GM18868 (cell line): ENCODE data around the gene COA1.
"Not testable (repeated sequence)": the region's sequence is repeated elsewhere in the genome, so short reads cannot be mapped to it uniquely, and the experiment has no call there.

ENCODE experiments used
- ATAC-seq: cut with Tn5 transposase; IDR thresholded peaks from one replicate; pipeline ENCODE4 v1.9.1; 2021; ENCODE audit warnings: mild to moderate bottlenecking, moderate library complexity; ENCODE audit not compliant: unreplicated experiment

Gene COA1, protein sequence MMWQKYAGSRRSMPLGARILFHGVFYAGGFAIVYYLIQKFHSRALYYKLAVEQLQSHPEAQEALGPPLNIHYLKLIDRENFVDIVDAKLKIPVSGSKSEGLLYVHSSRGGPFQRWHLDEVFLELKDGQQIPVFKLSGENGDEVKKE

GRCh38 chr7:43729214-43729923, at the start of gene COA1:
Gene COA1, minus strand, starts transcription at chr7:43729523. Its CDS starts 80,909 bp downstream, at chr7:43648614.
- ATAC-seq, result peak; percentile 84

DNA sequence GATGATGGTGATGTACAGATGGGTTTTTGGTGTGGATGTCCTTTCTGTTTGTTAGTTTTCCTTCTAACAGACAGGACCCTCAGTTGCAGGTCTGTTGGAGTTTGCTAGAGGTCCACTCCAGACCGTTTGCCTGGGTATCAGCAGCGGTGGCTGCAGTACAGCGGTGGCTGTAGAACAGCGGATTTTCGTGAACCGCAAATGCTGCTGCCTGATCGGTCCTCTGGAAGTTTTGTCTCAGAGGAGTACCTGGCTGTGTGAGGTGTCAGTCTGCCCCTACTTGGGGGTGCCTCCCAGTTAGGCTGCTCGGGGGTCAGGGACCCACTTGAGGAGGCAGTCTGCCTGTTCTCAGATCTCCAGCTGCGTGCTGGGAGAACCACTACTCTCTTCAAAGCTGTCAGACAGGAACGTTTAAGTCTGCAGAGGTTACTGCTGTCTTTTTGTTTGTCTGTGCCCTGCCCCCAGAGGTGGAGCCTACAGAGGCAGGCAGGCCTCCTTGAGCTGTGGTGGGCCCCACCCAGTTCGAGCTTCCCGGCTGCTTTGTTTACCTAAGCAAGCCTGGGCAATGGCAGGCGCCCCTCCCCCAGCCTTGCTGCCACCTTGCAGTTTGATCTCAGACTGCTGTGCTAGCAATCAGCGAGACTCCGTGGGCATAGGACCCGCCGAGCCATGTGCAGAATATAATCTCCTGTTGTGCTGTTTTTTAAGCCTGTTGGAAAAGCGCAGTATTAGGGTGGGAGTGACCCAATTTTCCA, 49.1 kb upstream of the COA1 start:
- not testable (repeated sequence) for ATAC-seq

GRCh38 chr7:43775255-43775654, 45.9 kb upstream of the COA1 start:
- not testable (repeated sequence) for ATAC-seq

DNA sequence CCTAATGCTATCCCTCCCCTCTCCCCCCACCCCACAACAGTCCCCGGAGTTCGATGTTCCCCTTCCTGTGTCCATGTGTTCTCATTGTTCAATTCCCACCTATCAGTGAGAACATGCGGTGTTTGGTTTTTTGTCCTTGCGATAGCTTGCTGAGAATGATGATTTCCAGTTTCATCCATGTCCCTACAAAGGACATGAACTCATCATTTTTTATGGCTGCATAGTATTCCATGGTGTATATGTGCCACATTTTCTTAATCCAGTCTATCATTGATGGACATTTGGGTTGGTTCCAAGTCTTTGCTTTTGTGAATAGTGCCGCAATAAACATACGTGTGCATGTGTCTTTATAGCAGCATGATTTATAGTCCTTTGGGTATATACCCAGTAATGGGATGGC, 43.9 kb upstream of the COA1 start:
- ATAC-seq, result not testable (repeated sequence)

DNA sequence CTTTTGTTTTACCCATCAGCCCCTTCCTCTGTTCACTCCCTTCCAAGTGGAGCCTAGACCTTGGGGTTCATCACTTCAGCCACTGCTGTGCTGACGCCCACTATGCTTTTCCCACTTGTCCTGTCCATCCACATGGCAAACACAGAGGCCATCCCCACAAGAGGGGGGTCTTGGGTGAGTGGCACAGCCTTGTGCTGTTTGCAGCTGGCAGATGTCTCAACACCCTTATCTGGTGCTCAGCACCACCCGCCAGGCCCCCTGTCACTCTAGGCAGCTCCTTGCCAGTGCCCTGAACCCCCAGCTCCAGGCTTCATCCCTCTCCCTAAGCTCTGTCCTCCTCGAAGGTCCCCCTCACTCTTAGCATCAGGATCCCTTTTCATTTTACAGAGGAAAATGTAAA, 42.2 kb upstream of the COA1 start:
- no peak for ATAC-seq

- ATAC-seq, result no peak
These were observed 41.8 kb upstream of the COA1 start for GRCh38 chr7:43771128-43771527.

DNA sequence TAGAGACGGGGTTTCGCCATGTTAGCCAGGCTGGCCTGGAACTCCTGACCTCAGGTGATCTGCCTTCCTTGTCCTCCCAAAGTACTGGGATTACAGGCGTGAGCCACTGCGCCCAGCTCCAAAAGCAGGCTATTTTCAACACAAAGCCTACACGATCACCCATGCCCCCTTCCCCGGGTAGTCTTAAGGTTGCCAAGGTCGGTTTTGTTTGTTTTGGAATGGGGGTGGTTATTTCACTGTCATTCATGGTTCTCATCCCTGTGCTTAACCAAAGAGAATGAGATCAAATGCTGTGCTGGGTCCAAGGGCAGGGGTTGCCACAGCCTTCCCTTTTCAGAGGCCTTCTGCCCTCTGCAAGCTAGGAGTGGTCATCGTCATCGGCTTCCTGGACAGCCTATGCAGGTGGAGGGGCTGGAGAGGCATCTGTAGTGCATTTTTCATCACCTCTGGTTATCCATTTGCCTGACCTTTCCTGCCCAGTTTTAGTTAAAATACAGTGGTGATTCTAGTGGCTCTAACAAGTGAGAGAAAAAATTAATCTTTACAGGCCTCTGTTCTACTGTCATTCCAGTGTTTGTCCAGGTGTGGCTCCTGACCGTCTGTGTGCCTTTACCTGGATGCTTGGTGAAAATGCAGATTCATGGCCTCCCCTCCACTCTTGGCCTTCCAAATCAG, 40.6 kb upstream of the COA1 start:
- no peak for ATAC-seq

GRCh38 chr7:43769281-43769680, 40.0 kb upstream of the COA1 start:
- no peak for ATAC-seq

- ATAC-seq, result no peak
These were observed 39.6 kb upstream of the COA1 start for GRCh38 chr7:43768887-43769272.

DNA sequence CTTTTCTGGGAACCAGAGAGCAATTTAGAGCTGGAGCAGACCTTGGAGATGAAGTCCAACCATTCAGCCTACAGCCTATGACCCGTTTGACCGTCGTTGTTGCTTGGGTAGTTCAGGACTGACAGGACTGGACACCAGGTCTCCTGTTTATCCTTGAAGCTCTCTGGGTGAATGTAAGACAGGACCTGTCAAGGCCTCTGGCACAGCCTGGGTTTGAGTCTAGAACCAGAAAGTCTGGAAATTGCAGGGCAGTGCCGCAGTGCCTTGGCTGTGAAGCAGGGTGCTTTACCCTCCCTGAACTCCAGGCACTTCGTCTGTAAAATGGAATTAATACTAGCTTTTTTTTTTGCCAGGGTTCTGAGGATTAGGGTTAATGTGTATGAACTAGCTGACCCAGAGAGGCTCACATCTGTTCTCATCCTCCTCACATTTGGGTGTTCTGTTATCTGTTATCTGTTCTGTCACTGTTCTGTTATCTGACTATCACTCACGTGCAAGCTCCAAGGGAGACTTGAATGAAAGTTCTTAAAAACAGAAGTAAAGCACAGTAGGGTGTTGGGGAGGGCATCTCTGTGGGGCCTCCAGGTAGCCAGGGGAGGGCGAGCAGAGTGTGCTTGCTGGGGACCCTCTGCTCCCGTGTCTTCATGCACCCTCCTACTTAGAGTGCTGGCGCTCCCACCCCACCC, 39.0 kb upstream of the COA1 start:
- ATAC-seq, result no peak

DNA sequence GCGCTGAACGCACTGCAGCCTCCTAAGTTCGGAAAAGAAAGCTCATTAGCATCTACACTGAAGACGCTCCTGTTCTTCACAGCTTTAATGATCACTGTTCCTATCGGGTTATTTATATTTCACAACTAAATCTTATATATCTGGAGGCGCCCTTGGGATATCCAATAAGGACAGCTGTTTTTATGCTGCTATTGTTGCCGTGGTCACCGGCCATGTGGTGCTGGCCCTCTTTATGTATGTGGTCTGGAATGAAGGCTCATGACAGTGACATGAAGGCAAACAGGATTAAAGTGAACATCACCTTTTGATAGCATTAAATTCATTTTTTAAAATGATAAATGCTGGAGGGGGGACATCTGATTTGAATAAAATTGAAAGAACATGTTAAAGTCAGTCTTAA, 38.0 kb upstream of the COA1 start:
- ATAC-seq, result no peak

- ATAC-seq, result no peak
These were observed 37.2 kb upstream of the COA1 start for GRCh38 chr7:43766564-43766963.

GRCh38 chr7:43764807-43765491, 35.6 kb upstream of the COA1 start:
- ATAC-seq, result no peak

DNA sequence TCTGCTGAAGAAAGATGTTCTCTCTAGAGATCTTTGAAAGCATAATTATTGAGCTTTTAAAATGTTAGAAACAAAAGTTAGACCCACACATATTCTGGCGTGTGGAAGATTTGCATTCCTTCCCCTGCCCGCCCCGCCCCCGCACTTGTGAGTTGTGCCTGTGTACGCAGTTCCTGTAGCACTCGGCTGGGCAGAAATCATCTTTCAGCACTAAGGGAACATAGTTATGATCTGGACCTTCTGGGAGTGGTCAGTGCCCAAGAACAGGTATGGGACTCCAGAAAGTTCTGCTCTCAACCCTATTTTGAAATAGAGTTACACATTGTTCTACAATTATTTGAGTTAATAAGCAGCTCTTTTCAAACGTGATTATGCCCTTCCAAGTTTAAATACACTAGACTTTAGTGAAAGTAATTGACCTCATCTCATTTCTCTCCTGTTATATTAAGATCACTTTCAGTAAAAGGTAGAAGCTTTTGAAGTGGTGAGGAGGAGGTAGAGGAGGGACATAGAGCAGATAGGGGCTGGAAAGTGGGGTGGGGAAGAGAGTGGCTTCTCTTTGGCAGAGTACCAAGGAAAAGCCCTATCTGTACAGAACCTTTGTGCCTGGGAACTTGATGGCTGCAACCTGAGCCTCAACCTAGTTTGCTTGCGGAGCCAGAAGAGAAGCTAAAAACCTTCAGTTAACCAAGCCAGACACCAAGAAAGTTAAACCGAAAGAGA, 34.9 kb upstream of the COA1 start:
- ATAC-seq, result peak; percentile 63

GRCh38 chr7:43763183-43763582, 33.9 kb upstream of the COA1 start:
- no peak for ATAC-seq

GRCh38 chr7:43761938-43762692, 32.8 kb upstream of the COA1 start:
- no peak for ATAC-seq

GRCh38 chr7:43761382-43761781, 32.1 kb upstream of the COA1 start:
- no peak for ATAC-seq

DNA sequence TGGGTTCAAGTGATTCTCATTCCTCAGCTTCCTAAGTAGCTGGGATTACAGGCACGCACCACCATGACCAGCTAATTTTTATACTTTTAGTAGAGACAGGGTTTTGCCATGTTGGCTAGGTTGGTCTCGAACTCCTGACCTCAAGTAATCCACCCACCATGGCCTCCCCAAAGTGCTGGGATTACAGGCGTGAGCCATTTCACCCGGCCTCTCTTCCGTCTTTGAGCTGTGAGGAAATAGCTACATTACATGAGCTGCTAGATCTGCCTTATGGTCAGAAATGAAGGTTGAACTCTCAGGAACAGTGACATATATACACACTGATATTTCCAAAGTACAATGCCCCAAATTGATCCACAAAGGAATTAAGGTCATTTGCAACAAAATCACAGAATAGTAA, 31.5 kb upstream of the COA1 start:
- no peak for ATAC-seq
